ENCODE measurements around the gene PNMA6E.

- TF ChIP-seq CTCF (IDR thresholded peaks at IDR 0.05; ENCODE audit: insufficient read depth, low read depth, low read length) (no peak), EZH2 (IDR thresholded peaks at IDR 0.05; ENCODE audit: insufficient read depth, low read length) (no peak)
Observed at GRCh38 chrX:153421856-153422255, 20.7 kb upstream of the PNMA6E start.

Measured in astrocyte (in vitro differentiated cells and primary cell).